GM06990 (cell line): ENCODE results near the gene GHR.
"Not testable (repeated sequence)": the region's sequence is repeated elsewhere in the genome, so short reads cannot be mapped to it uniquely, and the experiment has no call there.

Experiments used
- DNase-seq: peaks from one replicate; pipeline ENCODE4 v3.0.0-alpha.2; 2011; ENCODE audit not compliant: insufficient read length; ENCODE audit errors: extremely low read depth
- H3K27me3 ChIP-seq: replicated peaks from 2 replicates; pipeline ENCODE4 v1.6.0; 2011; ENCODE audit warnings: low read length; ENCODE audit not compliant: control insufficient read depth, insufficient read depth
- H3K36me3 ChIP-seq: 2 replicates; pipeline ENCODE4 v1.5.1; 2011; ENCODE audit warnings: low read length; ENCODE audit not compliant: control insufficient read depth, insufficient read depth
- H3K4me3 ChIP-seq: replicated peaks from 2 replicates; pipeline ENCODE4 v1.5.1; 2011; ENCODE audit warnings: low read depth, mild to moderate bottlenecking, control low read depth, low read length
- CTCF ChIP-seq: IDR thresholded peaks from 2 replicates; pipeline ENCODE4 v1.5.1; 2011; ENCODE audit warnings: low read length, control low read depth, mild to moderate bottlenecking, inconsistent platforms; ENCODE audit not compliant: insufficient read depth, poor library complexity, severe bottlenecking

GHR gene

GRCh38 chr5:42677156-42677842 is 254.1 kb downstream of the GHR start:
- no peak for TF ChIP-seq CTCF
- Histone ChIP-seq H3K36me3 (no peaks in the 10 kb centered on the region), H3K4me3 (no peak overlapping the region), H3K27me3 (no peaks in the 10 kb centered on the region)
- DNase-seq: no peak

- Histone ChIP-seq H3K27me3 (no peaks in the 10 kb centered on the region), H3K36me3 (no peaks in the 10 kb centered on the region), H3K4me3 (no peak overlapping the region)
- TF ChIP-seq CTCF: no peak
- no peak for DNase-seq
These were observed 256.8 kb downstream of the GHR start for GRCh38 chr5:42680046-42680445.

- DNase-seq, H3K36me3 ChIP-seq, H3K4me3 ChIP-seq, H3K27me3 ChIP-seq: not testable (repeated sequence)
These were observed 261.8 kb downstream of the GHR start for GRCh38 chr5:42685078-42685477.

- TF ChIP-seq CTCF: no peak
- no peak for DNase-seq
These were observed 266.2 kb downstream of the GHR start for GRCh38 chr5:42689391-42689790.

GRCh38 chr5:42691413-42691937 is 268.2 kb downstream of the GHR start:
- TF ChIP-seq CTCF: no peak
- H3K27me3 ChIP-seq: no peaks in the 10 kb centered on the region
- H3K4me3 ChIP-seq: no peak overlapping the region
- H3K36me3 ChIP-seq: no peaks in the 10 kb centered on the region
- no peak for DNase-seq

More at GRCh38 chr5:42689391-42689790, 266.2 kb downstream of the GHR start:
- Histone ChIP-seq H3K27me3 (no peaks in the 10 kb centered on the region), H3K4me3 (no peak overlapping the region), H3K36me3 (no peaks in the 10 kb centered on the region)

GRCh38 chr5:42701351-42702059 is 278.3 kb downstream of the GHR start:
- H3K27me3 ChIP-seq: no peaks in the 10 kb centered on the region
- DNase-seq: no peak
- H3K36me3 ChIP-seq: no peaks in the 10 kb centered on the region
- no peak overlapping the region for H3K4me3 ChIP-seq
- TF ChIP-seq CTCF: no peak
